Measurements from ENCODE around the gene MANSC4. TPM values are rescaled to one million over a fixed set of nuclear protein-coding genes. Genes with fewer than 3 reads are reported as not detected.

The MANSC4 gene
- total and polyA plus RNA-seq, 2 donors (not counting 1 experiment from before 2014, with no cell fraction given): 0.25 TPM; not detected in 1

DNA sequence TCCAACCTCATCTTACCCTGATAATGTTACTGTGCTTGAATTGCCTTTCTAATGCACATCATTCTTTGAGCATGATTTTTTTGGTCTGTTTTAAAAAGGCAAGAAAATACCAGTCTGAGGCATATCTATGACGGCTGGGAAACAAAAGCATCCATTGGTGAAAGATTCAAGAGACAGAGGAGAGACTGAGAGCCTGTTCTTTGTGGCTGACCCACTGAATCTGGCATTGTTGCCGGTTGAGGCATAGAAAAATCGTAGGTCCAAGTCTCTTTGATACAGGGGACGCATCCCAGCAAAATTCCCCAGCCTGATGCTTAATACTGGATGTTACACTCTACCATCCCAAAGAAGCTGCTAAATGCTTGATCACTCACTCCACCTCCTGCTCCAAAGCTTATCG is 2.9 kb downstream of the MANSC4 start:
- Histone ChIP-seq H3K4me2 (replicated peaks; ENCODE audit: low read depth, low read length, poor library complexity, severe bottlenecking) (no peak overlapping the region), H3K27ac (ENCODE audit: low read length in 2 of 2) (no peak overlapping the region), H3K4me3 (ENCODE audit: control extremely low read depth in 1 of 5, extremely low read depth in 1 of 5, insufficient read depth in 1 of 5, low read depth in 2 of 5, low read length in 4 of 5) (no peak overlapping the region), H4K20me1 (ENCODE audit: control insufficient read depth, insufficient read depth, low read length, poor library complexity, severe bottlenecking) (no peaks in the 10 kb centered on the region), H3K79me2 (ENCODE audit: control insufficient read depth, insufficient read depth, low read length) (peaks cover 16% of the 10 kb centered on the region), H3K9me3 (ENCODE audit: control extremely low read depth in 1 of 3, control insufficient read depth in 2 of 3, insufficient read depth in 1 of 3, low read length in 2 of 3) (no peaks in the 10 kb centered on the region), H3K9ac (ENCODE audit: low read length) (no peak overlapping the region), H2AFZ (ENCODE audit: insufficient read depth, low read depth, low read length, poor library complexity, severe bottlenecking) (no peak overlapping the region), H3K27me3 (replicated peaks in 1 of 4; ENCODE audit: control extremely low read depth in 1 of 4, control insufficient read depth in 3 of 4, insufficient read depth in 4 of 4, low read length in 3 of 4) (no peaks in the 10 kb centered on the region), H3K36me3 (replicated peaks in 1 of 2; ENCODE audit: control extremely low read depth in 1 of 2, control insufficient read depth in 1 of 2, extremely low read depth in 1 of 2, insufficient read depth in 2 of 2, low read length in 1 of 2) (no peaks in the 10 kb centered on the region), H3K4me1 (ENCODE audit: control insufficient read depth in 2 of 2, insufficient read depth in 2 of 2, low read length in 2 of 2) (peaks cover 11 to 15% of the 10 kb centered on the region in 2 donors)
- 80% methylated on average over 1 of the region's 5 CpGs for WGBS (ENCODE audit: insufficient coverage)
- H3K27me3 Mint-ChIP-seq: no peaks in the 10 kb centered on the region
- H3K27ac Mint-ChIP-seq: no peak overlapping the region
- CTCF ChIA-PET: no interaction called here
- no peaks in the 10 kb centered on the region for H3K9me3 Mint-ChIP-seq (ENCODE audit: insufficient read depth)
- no peak for DNase-seq
- ATAC-seq (ENCODE audit: low read depth): no peak
- H3K4me1 Mint-ChIP-seq: peaks cover 19% of the 10 kb centered on the region
- TF ChIP-seq EZH2 (IDR thresholded peaks at IDR 0.05; ENCODE audit: borderline replicate concordance, insufficient read depth, low read depth, low read length, poor library complexity, severe bottlenecking): no peak
- TF ChIP-seq CTCF (IDR thresholded peaks at IDR 0.05): no peak
- POLR2A ChIA-PET: interaction anchor here (0.6 kb wide), 1 partner anchor 166 kb away, joined by 6 read pairs; no protein-coding TSS in a partner anchor
- intact Hi-C loops (cut with micrococcal nuclease): no loop called here
- H3K4me3 Mint-ChIP-seq: no peak overlapping the region

GRCh38 chr12:27772328-27773049 is 7.5 kb downstream of the MANSC4 start:
- no CpG with 5 or more reads among the region's 5 CpGs for WGBS (ENCODE audit: insufficient coverage)
- Histone ChIP-seq H3K9ac (ENCODE audit: low read length) (no peak overlapping the region), H3K9me3 (ENCODE audit: control extremely low read depth in 1 of 3, control insufficient read depth in 2 of 3, insufficient read depth in 1 of 3, low read length in 2 of 3) (no peaks in the 10 kb centered on the region), H2AFZ (ENCODE audit: insufficient read depth, low read depth, low read length, poor library complexity, severe bottlenecking) (no peak overlapping the region), H4K20me1 (ENCODE audit: control insufficient read depth, insufficient read depth, low read length, poor library complexity, severe bottlenecking) (no peaks in the 10 kb centered on the region), H3K27me3 (replicated peaks in 1 of 4; ENCODE audit: control extremely low read depth in 1 of 4, control insufficient read depth in 3 of 4, insufficient read depth in 4 of 4, low read length in 3 of 4) (no peaks in the 10 kb centered on the region), H3K27ac (ENCODE audit: low read length in 2 of 2) (no peak overlapping the region), H3K36me3 (replicated peaks in 1 of 2; ENCODE audit: control extremely low read depth in 1 of 2, control insufficient read depth in 1 of 2, extremely low read depth in 1 of 2, insufficient read depth in 2 of 2, low read length in 1 of 2) (no peaks in the 10 kb centered on the region), H3K4me3 (ENCODE audit: control extremely low read depth in 1 of 5, extremely low read depth in 1 of 5, insufficient read depth in 1 of 5, low read depth in 2 of 5, low read length in 4 of 5) (no peak overlapping the region), H3K4me2 (replicated peaks; ENCODE audit: low read depth, low read length, poor library complexity, severe bottlenecking) (no peak overlapping the region), H3K79me2 (ENCODE audit: control insufficient read depth, insufficient read depth, low read length) (no peaks in the 10 kb centered on the region), H3K4me1 (ENCODE audit: control insufficient read depth in 2 of 2, insufficient read depth in 2 of 2, low read length in 2 of 2) (no peaks in the 10 kb centered on the region)
- no peak for TF ChIP-seq EZH2 (IDR thresholded peaks at IDR 0.05; ENCODE audit: borderline replicate concordance, insufficient read depth, low read depth, low read length, poor library complexity, severe bottlenecking)
- TF ChIP-seq CTCF (IDR thresholded peaks at IDR 0.05): no peak
- ChIA-PET CTCF (no interaction called here), POLR2A (no interaction called here)
- Mint-ChIP-seq H3K27me3 (no peaks in the 10 kb centered on the region), H3K4me1 (no peaks in the 10 kb centered on the region), H3K4me3 (no peak overlapping the region), H3K9me3 (ENCODE audit: insufficient read depth) (no peaks in the 10 kb centered on the region), H3K27ac (no peak overlapping the region)
- no peak for DNase-seq
- ATAC-seq (ENCODE audit: low read depth): no peak
- intact Hi-C loops (cut with micrococcal nuclease): no loop called here
